NCI-H1092 (cell line): ENCODE results near the gene MYH7.
"Not testable (repeated sequence)": the region's sequence is repeated elsewhere in the genome, so short reads cannot be mapped to it uniquely, and the experiment has no call there.

ENCODE experiments used
- DNase-seq: peaks from one replicate; lab custom pipeline; 2025; lab: John Stamatoyannopoulos, UW

Gene MYH7

GRCh38 chr14:23430016-23430722 lies 5.3 kb downstream of the MYH7 start:
- DNase-seq: no peak

DNA sequence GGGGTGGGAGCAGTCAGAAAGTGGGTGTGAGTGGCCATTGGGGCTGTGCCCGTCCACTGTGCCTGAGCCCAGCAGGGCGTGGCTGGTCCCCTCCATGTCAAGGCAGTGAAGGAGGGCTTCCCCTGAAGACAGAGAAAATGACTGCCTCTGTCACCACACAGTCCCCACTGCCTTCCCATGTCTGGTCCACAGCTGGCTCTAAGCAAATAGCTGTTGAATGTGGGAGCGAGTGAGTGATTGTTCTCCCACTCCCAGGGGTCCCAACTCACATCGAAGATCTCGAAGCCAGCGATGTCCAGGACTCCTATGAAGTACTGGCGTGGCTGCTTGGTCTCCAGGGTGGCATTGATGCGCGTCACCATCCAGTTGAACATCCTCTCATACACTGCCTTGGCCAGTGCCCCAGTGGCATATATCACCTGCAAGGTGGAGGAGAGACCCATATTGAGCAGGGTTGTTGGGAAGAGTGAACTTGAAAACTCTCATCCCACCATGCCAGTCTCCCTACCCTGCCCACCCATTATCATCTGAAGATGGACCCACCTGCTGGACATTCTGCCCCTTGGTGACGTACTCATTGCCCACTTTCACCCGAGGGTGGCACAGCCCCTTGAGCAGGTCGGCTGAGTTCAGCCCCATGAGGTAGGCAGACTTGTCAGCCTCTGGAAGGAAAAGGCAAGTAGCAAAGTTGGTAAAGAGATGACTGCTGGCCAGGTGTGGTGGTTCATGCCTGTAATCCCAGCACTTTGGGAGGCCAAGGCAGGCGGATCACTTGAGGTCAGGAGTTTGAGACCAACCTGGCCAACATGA lies 6.6 kb downstream of the MYH7 start:
- no peak for DNase-seq

DNA sequence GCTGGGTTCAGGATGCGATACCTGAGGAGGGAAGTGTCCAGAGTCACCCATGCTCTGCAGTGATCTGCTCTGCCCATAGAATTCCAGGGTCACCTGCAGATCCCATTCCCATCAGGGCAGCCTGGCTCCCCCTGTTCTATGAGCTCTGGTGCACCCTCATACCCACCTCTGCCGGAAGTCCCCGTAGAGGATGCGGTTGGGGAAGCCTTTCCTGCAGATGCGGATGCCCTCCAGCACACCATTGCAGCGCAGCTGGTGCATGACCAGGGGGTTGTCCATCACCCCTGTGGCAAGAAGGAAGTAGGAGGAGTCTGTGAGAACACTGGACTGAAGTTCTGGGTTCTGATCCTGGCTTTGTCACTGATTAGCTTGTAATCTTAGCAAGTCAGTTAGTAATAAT lies 9.7 kb downstream of the MYH7 start:
- DNase-seq: not testable (repeated sequence)

DNA sequence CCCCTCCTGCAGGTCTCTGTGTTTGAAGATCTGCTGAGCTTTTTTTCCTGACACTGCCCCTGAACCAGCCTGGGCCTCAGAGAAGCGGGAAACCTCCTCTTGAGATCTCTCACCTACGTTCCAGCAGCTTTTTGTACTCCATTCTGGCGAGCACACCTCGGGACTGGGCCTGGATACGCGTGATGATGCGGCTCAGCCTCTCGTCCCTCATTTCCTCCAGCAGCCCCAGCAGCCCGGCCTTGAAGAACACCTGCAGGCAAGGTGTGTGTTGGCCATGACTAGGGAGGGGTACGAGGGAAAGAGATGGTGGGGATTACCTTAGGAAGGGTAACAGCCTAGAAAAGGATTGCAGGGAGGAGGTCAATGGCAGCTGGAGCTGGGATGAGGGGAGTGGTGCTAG lies 10.3 kb downstream of the MYH7 start:
- no peak for DNase-seq

- DNase-seq: no peak
Observed at GRCh38 chr14:23423657-23424056, 11.8 kb downstream of the MYH7 start.

- DNase-seq: no peak
Observed at GRCh38 chr14:23421594-23421993, 13.9 kb downstream of the MYH7 start.

DNA sequence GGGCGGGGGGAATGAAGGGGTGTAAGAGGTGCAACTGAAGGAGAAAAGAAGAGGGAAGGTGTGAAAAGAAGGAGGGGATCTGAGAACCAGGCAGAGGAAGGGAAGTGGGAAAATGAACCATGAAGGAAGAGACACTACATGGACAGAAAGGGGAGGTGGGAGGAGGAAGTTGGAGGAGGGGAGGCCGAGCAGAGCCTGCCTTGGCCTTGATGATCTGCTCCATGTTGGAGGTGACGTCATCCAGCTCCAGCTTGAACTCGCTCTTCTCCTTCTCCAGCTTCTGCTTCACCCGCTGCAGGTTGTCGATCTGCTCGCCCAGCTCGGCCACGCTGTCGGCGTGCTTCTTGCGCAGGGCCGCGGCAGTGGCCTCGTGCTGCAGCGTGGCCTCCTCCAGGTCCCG lies 15.8 kb downstream of the MYH7 start:
- not testable (repeated sequence) for DNase-seq

- no peak for DNase-seq
Observed at GRCh38 chr14:23418021-23418420, 17.4 kb downstream of the MYH7 start.

DNA sequence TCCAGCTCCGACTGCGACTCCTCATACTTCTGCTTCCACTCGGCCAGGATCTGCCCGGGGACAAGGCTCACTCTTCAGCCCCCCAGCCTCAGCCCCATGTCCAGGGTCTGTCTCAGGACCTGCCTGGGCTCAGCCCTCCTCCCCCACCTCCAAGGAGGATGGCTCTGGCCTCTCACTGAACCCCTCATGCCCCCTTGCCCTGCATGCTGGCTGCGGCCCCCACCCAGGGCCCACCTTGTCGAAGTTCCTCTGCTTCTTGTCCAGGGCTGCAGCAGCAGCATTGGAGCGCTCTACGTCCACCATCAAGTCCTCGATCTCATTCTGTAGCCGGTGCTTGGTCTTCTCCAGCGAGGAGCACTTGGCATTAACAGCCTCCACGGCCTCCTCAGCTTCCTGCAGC lies 18.2 kb downstream of the MYH7 start:
- not testable (repeated sequence) for DNase-seq

GRCh38 chr14:23416801-23417200 lies 18.7 kb downstream of the MYH7 start:
- no peak for DNase-seq

GRCh38 chr14:23415821-23416778 lies 19.4 kb downstream of the MYH7 start:
- DNase-seq: no peak

- DNase-seq: no peak
Observed at GRCh38 chr14:23414906-23415820, 20.3 kb downstream of the MYH7 start.

GRCh38 chr14:23414254-23414653 lies 21.2 kb downstream of the MYH7 start:
- DNase-seq: no peak

DNA sequence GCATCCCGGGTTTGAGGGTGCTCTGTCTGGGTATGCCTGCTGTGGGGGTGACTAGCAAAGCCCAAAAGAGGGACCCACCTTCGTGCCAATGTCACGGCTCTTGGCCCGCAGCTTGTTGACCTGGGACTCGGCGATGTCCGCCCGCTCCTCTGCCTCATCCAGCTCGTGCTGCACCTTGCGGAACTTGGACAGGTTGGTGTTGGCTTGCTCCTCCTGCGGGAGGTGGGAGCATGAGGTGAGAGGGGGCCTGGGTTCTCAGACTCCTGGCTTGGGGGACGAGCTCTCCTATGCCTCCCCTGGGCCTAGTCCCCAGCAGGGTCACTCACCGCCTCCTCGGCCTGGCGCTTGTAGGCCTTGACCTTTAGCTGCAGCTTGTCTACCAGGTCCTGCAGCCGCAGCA lies 21.8 kb downstream of the MYH7 start:
- no peak for DNase-seq

DNA sequence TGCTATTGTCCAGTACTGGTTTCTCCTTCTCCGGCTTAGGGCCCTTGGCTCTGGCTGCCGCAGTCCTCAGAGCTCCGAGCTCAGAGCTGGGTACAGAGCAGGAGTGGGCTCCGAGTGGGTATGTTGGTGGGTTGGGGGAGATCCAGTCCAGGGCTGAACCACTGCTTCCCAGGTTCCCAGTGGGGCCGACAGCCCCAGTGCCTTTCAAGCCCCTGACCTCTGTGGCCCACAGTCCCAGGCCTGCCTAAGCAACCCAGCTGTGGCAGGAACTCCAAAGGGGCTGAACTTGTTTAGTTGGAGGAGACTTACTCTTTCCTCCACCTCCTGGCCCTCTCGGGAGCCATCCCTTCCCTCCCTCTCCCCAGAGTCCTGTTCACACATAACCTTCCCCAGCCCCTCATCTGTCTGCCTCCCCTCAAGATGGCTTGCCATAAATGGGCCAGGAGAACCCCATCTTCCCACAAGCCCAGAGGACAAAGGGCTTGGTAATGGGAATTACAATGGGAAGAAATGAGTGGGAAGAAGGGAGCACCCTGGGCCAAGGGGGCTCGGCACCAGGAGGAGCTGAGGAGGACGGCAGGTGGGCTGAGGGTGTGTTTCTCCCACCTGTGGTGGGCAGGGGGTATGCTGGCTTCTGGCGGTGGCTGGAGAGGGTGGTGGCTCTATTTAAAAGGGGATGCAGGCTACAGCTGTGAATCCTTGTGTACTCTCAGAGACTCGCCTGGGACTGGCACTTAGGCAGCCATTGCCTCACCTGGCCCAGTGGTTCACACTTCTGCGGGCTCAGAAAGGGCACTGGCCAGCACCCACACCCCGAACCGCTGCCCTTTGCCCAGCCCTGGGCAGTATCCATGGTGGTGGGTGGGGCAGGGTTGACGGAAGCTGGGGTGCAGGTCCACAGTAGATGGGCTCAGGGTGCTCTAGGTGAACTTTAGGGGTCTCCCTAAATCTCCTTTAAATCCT lies 23.6 kb downstream of the MYH7 start:
- DNase-seq: no peak

DNA sequence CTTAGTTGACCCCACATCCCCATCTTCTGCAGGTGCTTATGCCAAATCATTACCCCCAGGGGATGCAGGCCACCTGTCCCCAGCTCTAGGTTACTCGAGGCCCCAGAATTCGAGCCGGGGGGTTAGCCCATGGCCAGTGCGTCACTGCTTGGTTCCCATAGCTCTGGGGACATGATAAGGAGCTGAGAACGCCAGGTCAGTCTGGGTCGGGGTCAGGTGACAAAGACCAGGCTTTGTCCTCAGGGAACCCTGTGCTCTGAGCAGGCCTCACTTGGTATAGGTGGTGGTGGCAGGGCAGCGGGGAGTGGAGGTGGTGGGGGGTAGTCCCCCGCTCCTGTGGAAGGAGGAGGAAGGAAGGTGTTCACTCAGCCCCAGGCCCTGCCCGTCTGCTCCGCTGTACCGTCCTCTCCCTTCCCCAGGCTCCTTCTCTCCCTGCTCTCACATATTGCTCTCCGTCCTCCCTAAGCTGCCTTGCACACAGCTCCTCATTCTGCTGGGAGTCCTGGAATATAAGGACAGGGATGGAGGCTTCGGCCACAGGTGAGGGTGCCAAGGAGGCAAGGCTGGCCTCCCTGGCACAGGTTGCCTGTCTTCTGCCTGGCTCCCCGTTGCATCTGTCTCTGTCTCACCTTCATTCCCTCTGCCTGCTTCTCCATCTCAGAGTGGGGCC lies 25.4 kb downstream of the MYH7 start:
- DNase-seq: no peak

DNA sequence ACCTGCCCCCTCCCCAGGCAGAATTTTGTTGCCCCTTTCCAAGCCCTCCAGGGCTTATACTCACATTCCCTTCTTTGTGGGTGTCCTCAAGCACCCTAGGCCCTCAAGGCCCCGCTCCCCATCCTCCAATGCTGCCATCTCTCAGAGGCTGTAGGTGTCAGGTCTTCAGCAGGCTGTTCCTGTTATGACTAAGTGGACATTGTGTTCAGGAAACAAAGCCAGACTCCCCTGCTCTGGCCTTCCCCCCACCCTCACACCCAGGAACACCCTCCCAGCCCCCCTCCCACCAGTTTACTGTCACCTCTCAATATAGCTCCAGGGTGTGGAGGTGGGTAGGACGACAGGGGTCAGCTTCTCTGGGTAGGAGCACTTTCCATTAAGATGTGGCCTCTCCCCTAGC lies 26.0 kb downstream of the MYH7 start:
- no peak for DNase-seq

DNA sequence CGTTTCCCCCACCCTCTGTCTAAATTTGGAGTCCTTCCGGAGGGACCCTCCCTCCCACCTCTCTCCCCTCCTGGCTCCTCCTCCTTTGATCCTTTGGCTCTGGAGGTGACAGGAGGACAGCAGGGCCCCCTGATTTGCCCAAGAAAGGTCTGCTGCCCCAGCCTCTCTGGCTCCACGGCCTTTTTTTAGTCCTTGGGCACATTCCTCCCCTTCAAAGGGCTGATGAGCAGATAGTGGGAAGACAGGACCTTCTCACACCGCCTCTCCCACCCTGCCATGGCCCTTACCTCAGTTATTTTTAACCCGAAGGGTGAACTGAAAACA lies 27.2 kb downstream of the MYH7 start:
- DNase-seq: no peak

DNA sequence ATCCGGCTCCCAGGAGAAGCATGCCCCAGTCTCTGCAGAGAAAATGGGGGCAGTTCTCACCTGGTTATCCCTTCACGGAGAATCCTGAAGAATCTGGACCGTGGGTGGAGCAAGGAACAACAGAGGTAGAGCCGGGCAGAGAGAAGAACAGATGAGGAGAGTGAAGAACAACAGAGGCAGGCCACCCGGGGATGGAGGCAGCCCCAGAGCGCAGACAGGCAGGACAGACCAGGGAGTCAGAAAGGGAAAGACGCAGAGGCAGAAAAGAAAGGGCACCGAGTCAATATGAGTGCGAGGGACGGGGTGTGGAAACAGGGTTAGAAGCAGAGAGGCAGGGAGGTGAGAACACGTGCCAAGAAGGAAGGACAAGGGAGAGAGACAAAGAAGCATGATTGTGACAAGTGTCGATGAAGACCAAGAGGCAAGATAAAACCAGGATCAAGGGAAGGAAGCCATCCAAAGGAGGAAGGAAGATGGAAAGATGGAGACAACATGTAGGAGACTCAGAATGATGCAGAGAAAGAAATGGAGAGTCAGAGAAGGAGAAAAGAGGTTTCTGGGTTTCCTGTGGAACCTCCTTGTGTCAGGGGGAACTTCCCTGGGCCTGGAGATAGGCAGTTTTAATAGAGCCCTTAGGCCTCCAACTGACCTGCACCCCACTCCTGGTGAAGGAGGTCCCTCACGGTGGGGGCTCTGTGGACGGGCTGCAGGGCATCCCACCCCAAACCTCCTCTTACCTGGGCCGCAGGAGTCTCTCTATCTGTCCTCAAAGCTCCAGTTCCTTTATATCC lies 27.7 kb downstream of the MYH7 start, which contains the start of gene MYH6:
Gene MYH6, minus strand, starts transcription at position 758 of the 791 bp plus-strand sequence. CDS start 1,050 bp downstream, outside the sequence.
- DNase-seq: no peak
